Right atrium auricular region (tissue), 2 donors: Measurements from ENCODE around the gene SH3D21. TPM values are rescaled to one million over a fixed set of nuclear protein-coding genes. Genes with fewer than 3 reads are reported as not detected.

Source experiments
- DNase-seq: peaks from one replicate; pipeline ENCODE4 v3.0.0-alpha.2; 2019; ENCODE audit warnings: low spot score
- H3K27ac ChIP-seq, 2 donors: fragments of 200-600 bp; sonication (generic); 1 replicate in 1 of 2; 2 replicates in 1 of 2; pipeline ENCODE4 v1.5.1; 2016 to 2019
- H3K27me3 ChIP-seq, 2 donors: fragments of 200-600 bp; sonication (generic); one replicate each; pipeline versions ENCODE4 v1.5.1 to v1.6.0; 2017 to 2019
- H3K36me3 ChIP-seq: fragments of 200-600 bp; sonication (generic); one replicate; pipeline ENCODE4 v1.5.1; 2016
- H3K4me1 ChIP-seq, 2 donors: fragments of 200-600 bp; sonication (generic); one replicate each; pipeline versions ENCODE4 v1.5.1 to v1.6.0; 2017 to 2019
- H3K4me3 ChIP-seq, 2 donors: fragments of 200-600 bp; sonication (generic); 1 replicate in 1 of 2; 2 replicates in 1 of 2; pipeline ENCODE4 v1.5.1; 2017 to 2019; ENCODE audit warnings: mild to moderate bottlenecking in 1 of 2, moderate library complexity in 1 of 2
- H3K9me3 ChIP-seq, 2 donors: fragments of 200-600 bp; sonication (generic); one replicate each; pipeline ENCODE4 v1.5.1; 2019
- total RNA-seq, 2 donors: library from RNA; depleted of rRNA; stranded (reverse); fragments of >200 nt; gene quantifications; one replicate each; pipeline ENCODE4 v1.1.0, GENCODE V29; 2016
- TF ChIP-seq, protein P1 (sequence below), 2 donors: fragments of 200-600 bp; sonication (generic); IDR thresholded peaks; one replicate each; pipeline ENCODE4 v1.5.1; 2019; ENCODE audit warnings: antibody characterized with exemption in 2 of 2

Gene SH3D21
- total RNA-seq, 2 donors from 2014 or later, result 1.2 to 1.4 TPM

DNA sequence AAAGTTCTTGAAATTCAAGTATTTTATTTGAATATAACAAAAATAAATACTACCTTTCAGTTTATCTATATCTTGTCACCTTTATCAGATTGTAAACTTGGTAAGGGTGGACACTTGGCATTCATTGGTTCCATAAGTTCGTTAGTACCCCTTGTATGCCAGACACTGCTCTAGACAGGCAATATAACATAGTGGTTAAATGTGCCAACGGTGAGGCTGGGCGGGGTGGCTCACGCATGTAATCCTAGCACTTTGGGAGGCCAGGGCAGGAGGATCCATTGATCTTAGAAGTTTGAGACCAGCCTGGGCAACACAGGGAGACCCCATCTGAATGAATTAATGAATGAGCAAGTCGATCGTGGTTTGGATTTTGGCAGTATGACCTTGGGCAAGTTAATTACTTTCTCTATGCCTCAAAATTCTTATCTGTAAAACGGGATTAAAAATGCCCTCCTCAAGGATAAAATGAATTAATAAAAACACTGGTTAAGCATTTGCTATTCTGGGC, 26.3 kb upstream of the SH3D21 start:
- H3K27ac ChIP-seq, result peak overlapping the region; percentile 76 to 90
- H3K9me3 ChIP-seq, result no peaks in the 10 kb centered on the region
- no peak for DNase-seq
- H3K27me3 ChIP-seq, result no peaks in the 10 kb centered on the region
- TF ChIP-seq, protein P1, sequence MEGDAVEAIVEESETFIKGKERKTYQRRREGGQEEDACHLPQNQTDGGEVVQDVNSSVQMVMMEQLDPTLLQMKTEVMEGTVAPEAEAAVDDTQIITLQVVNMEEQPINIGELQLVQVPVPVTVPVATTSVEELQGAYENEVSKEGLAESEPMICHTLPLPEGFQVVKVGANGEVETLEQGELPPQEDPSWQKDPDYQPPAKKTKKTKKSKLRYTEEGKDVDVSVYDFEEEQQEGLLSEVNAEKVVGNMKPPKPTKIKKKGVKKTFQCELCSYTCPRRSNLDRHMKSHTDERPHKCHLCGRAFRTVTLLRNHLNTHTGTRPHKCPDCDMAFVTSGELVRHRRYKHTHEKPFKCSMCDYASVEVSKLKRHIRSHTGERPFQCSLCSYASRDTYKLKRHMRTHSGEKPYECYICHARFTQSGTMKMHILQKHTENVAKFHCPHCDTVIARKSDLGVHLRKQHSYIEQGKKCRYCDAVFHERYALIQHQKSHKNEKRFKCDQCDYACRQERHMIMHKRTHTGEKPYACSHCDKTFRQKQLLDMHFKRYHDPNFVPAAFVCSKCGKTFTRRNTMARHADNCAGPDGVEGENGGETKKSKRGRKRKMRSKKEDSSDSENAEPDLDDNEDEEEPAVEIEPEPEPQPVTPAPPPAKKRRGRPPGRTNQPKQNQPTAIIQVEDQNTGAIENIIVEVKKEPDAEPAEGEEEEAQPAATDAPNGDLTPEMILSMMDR (IDR thresholded peaks at IDR 0.05), result no peak
- H3K36me3 ChIP-seq, result peaks cover 17% of the 10 kb centered on the region
- no peak overlapping the region for H3K4me3 ChIP-seq
- peaks cover 0 to 60% of the 10 kb centered on the region in 2 donors for H3K4me1 ChIP-seq

DNA sequence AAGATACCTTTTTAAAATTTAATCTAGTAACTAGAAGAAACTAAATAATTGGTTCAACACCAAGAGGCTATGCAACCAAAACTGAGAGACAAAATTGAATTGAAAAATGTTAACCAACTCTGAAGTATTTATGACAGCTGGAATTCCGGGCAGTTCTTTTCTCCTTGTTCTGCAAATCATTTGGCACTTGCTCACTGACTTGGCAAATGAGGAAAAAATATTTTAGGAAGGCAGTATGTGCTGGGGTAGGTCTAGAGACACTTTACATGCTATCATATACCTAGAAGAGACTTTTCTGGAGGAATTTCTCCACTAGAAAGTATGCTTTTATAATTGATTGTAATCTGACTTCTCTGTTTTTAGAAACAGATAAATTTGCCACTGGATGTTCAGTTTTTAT, 22.1 kb upstream of the SH3D21 start:
- Histone ChIP-seq H3K27me3 (no peaks in the 10 kb centered on the region), H3K4me3 (no peak overlapping the region), H3K9me3 (no peaks in the 10 kb centered on the region), H3K27ac (peak overlapping the region in 1 of 2 donors; percentile 90), H3K4me1 (peaks cover 0 to 62% of the 10 kb centered on the region in 2 donors), H3K36me3 (peaks cover 50% of the 10 kb centered on the region)
- DNase-seq, result no peak
- TF ChIP-seq, protein P1 (IDR thresholded peaks at IDR 0.05), result no peak

DNA sequence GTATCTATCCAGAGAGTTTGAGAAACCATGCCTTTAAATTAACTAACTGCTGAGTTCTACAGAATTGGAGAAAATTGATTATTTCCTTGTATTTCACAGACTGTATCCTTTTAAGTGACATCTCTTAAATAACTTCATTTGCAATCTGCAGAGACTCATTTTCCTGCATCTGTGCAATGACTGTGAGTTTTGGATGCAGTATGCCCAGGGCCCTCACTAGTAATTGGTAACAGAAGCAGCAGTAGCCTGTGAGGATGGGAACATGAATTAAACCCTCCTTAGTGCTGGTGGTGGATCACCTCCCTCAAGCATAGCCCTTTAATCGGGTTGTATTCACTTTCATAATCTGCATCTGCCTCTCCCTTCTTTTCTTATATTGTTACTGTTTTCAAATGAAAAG, 21.7 kb upstream of the SH3D21 start:
- H3K36me3 ChIP-seq, result peaks cover 53% of the 10 kb centered on the region
- DNase-seq, result no peak
- H3K27ac ChIP-seq, result peak overlapping the region in 1 of 2 donors; percentile 90
- H3K4me3 ChIP-seq, result no peak overlapping the region
- TF ChIP-seq, protein P1 (IDR thresholded peaks at IDR 0.05), result no peak
- peaks cover 0 to 62% of the 10 kb centered on the region in 2 donors for H3K4me1 ChIP-seq
- no peaks in the 10 kb centered on the region for H3K27me3 ChIP-seq
- H3K9me3 ChIP-seq, result no peaks in the 10 kb centered on the region

DNA sequence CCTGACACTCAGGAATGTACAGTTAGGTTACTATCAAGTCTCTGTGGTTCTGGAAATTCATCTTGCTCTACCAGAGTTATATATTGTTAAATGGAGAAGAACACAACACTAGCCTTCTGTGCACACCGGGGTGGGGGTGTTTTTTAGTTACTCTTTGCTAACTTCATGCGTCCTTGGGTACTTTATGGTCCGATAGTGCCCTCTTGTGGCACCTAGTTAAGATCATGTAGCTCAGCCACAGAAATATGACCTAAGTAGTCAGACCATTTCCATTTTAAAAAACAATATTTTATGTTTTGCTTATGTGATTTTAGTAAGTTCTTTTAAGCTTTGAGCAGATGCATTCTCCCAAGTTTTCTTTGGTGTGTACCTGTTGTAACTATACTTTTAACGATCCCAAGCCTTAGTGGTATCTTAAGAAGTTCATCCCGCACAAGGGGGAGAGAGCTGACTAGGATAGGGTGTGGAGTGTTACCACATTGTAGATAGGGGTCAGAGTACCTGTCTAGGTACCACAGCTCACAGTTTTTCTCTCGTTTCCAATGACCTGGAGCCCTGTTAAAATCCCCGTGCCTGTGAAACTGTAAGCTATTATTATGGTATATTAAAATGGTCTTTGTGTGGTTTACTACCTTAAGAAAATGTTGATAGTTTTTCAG, 20.6 kb upstream of the SH3D21 start:
- DNase-seq, result peak; percentile 72
- H3K27ac ChIP-seq, result peak overlapping the region; percentile 22 to 90
- no peaks in the 10 kb centered on the region for H3K9me3 ChIP-seq
- TF ChIP-seq, protein P1 (IDR thresholded peaks at IDR 0.05), result peak; percentile 50 to 82
- peaks cover 0 to 56% of the 10 kb centered on the region in 2 donors for H3K4me1 ChIP-seq
- no peaks in the 10 kb centered on the region for H3K27me3 ChIP-seq
- peaks cover 63% of the 10 kb centered on the region for H3K36me3 ChIP-seq
- H3K4me3 ChIP-seq, result no peak overlapping the region

DNA sequence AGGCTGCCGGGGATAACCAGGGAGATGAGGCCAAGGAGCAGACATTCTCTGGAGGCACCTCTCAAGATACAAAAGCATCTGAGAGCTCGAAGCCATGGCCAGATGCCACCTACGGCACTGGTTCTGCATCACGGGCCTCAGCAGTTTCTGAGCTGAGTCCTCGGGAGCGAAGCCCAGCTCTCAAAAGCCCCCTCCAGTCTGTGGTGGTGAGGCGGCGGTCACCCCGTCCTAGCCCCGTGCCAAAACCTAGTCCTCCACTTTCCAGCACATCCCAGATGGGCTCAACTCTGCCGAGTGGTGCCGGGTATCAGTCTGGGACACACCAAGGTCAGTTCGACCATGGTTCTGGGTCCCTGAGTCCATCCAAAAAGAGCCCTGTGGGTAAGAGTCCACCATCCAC, 19.4 kb upstream of the SH3D21 start:
- TF ChIP-seq, protein P1 (IDR thresholded peaks at IDR 0.05), result no peak
- Histone ChIP-seq H3K36me3 (peaks cover 76% of the 10 kb centered on the region), H3K27ac (peak overlapping the region in 1 of 2 donors; percentile 8), H3K9me3 (no peaks in the 10 kb centered on the region), H3K27me3 (no peaks in the 10 kb centered on the region), H3K4me3 (no peak overlapping the region), H3K4me1 (peaks cover 0 to 45% of the 10 kb centered on the region in 2 donors)
- no peak for DNase-seq
